ENCODE results near the gene PRXL2B. TPM values are rescaled to one million over a fixed set of nuclear protein-coding genes. Genes with fewer than 3 reads are reported as not detected.

The PRXL2B gene
- total RNA-seq, 1 experiment from 2014 or later = 31.0 TPM

GRCh38 chr1:2558420-2558819 lies 28.2 kb upstream of the PRXL2B start:
- TF ChIP-seq CTCF (IDR thresholded peaks at IDR 0.05; ENCODE audit: unreplicated experiment) = no peak
- Mint-ChIP-seq H3K36me3 (ENCODE audit: insufficient read depth, unreplicated experiment) (peaks cover 31% of the 10 kb centered on the region), H3K9me3 (ENCODE audit: low read depth, unreplicated experiment) (no peaks in the 10 kb centered on the region), H3K4me3 (ENCODE audit: low read depth, unreplicated experiment) (no peak overlapping the region), H3K27me3 (ENCODE audit: unreplicated experiment) (no peaks in the 10 kb centered on the region), H3K27ac (ENCODE audit: unreplicated experiment) (peak overlapping the region; percentile 47), H3K4me1 (ENCODE audit: low read depth, unreplicated experiment) (peaks cover 8% of the 10 kb centered on the region)
- no peak for DNase-seq
- CTCF ChIA-PET = no interaction called here
- intact Hi-C loops (cut with micrococcal nuclease; ENCODE audit: unreplicated experiment) = no loop called here
- BruUV-seq (replicated peaks) = no TSS peak

GRCh38 chr1:2558861-2559260 lies 27.7 kb upstream of the PRXL2B start:
- no peaks in the 10 kb centered on the region for H3K9me3 Mint-ChIP-seq (ENCODE audit: low read depth, unreplicated experiment)
- BruUV-seq (replicated peaks) = no TSS peak
- H3K4me1 Mint-ChIP-seq (ENCODE audit: low read depth, unreplicated experiment) = peaks cover 8% of the 10 kb centered on the region
- DNase-seq = no peak
- intact Hi-C loops (cut with micrococcal nuclease; ENCODE audit: unreplicated experiment) = no loop called here
- CTCF ChIA-PET = no interaction called here
- TF ChIP-seq CTCF (IDR thresholded peaks at IDR 0.05; ENCODE audit: unreplicated experiment) = no peak
- peaks cover 31% of the 10 kb centered on the region for H3K36me3 Mint-ChIP-seq (ENCODE audit: insufficient read depth, unreplicated experiment)
- H3K27ac Mint-ChIP-seq (ENCODE audit: unreplicated experiment) = peak overlapping the region; percentile 47
- H3K27me3 Mint-ChIP-seq (ENCODE audit: unreplicated experiment) = no peaks in the 10 kb centered on the region
- H3K4me3 Mint-ChIP-seq (ENCODE audit: low read depth, unreplicated experiment) = no peak overlapping the region

GRCh38 chr1:2559509-2560298 lies 26.9 kb upstream of the PRXL2B start:
- no peak for TF ChIP-seq CTCF (IDR thresholded peaks at IDR 0.05; ENCODE audit: unreplicated experiment)
- Mint-ChIP-seq H3K27me3 (ENCODE audit: unreplicated experiment) (no peaks in the 10 kb centered on the region), H3K27ac (ENCODE audit: unreplicated experiment) (no peak overlapping the region), H3K4me3 (ENCODE audit: low read depth, unreplicated experiment) (no peak overlapping the region), H3K4me1 (ENCODE audit: low read depth, unreplicated experiment) (peaks cover 8% of the 10 kb centered on the region), H3K9me3 (ENCODE audit: low read depth, unreplicated experiment) (no peaks in the 10 kb centered on the region), H3K36me3 (ENCODE audit: insufficient read depth, unreplicated experiment) (peaks cover 31% of the 10 kb centered on the region)
- BruUV-seq (replicated peaks) = no TSS peak
- intact Hi-C loops (cut with micrococcal nuclease; ENCODE audit: unreplicated experiment) = no loop called here
- DNase-seq = no peak
- CTCF ChIA-PET = interaction anchor here (0.5 kb wide), 1 partner anchor 60 kb away, joined by 4 read pairs; no protein-coding TSS in a partner anchor

- CTCF ChIA-PET = interaction anchor here (0.5 to 1.2 kb wide), 2 partner anchors 59 to 136 kb away, joined by 3 to 4 read pairs; no protein-coding TSS in a partner anchor
- no peak for DNase-seq
- Mint-ChIP-seq H3K9me3 (ENCODE audit: low read depth, unreplicated experiment) (no peaks in the 10 kb centered on the region), H3K27me3 (ENCODE audit: unreplicated experiment) (no peaks in the 10 kb centered on the region), H3K4me3 (ENCODE audit: low read depth, unreplicated experiment) (no peak overlapping the region), H3K36me3 (ENCODE audit: insufficient read depth, unreplicated experiment) (peaks cover 29% of the 10 kb centered on the region), H3K4me1 (ENCODE audit: low read depth, unreplicated experiment) (peaks cover 16% of the 10 kb centered on the region), H3K27ac (ENCODE audit: unreplicated experiment) (no peak overlapping the region)
- BruUV-seq (replicated peaks) = no TSS peak
- no peak for TF ChIP-seq CTCF (IDR thresholded peaks at IDR 0.05; ENCODE audit: unreplicated experiment)
- intact Hi-C loops (cut with micrococcal nuclease; ENCODE audit: unreplicated experiment) = no loop called here
These were observed 26.1 kb upstream of the PRXL2B start for GRCh38 chr1:2560299-2561073.
